Gastroesophageal sphincter (tissue), 4 donors: ENCODE measurements around the gene PTPRE. TPM values are rescaled to one million over a fixed set of nuclear protein-coding genes. Genes with fewer than 3 reads are reported as not detected.

Experiments
- ATAC-seq: fragments of 150-250 bp; one replicate; pipeline ENCODE4 v1.9.1; 2016; ENCODE audit warnings: mild to moderate bottlenecking, moderate library complexity
- H3K27ac ChIP-seq, 4 donors: fragments of 200-600 bp; sonication (generic) in 3 of 4; 1 replicate in 3 of 4; 2 replicates in 1 of 4; pipeline ENCODE4 v1.5.1; 2016 to 2019
- H3K27me3 ChIP-seq: fragments of 200-600 bp; sonication (generic); one replicate; pipeline ENCODE4 v1.5.1; 2019
- H3K36me3 ChIP-seq, 2 donors: fragments of 200-600 bp; sonication (generic); one replicate each; pipeline ENCODE4 v1.5.1; 2019; ENCODE audit warnings: control low read depth in 1 of 2
- H3K4me1 ChIP-seq, 3 donors: fragments of 200-600 bp; sonication (generic); 1 replicate in 2 of 3; 2 replicates in 1 of 3; pipeline ENCODE4 v1.5.1; 2016 to 2019; ENCODE audit warnings: control low read depth in 2 of 3
- H3K4me3 ChIP-seq, 2 donors: fragments of 200-600 bp; sonication (generic); one replicate each; pipeline ENCODE4 v1.5.1; 2019; ENCODE audit warnings: mild to moderate bottlenecking in 1 of 2, moderate library complexity in 1 of 2
- H3K9me3 ChIP-seq, 3 donors: fragments of 200-600 bp; sonication (generic); one replicate each; pipeline ENCODE4 v1.5.1; 2017 to 2019; ENCODE audit warnings: control low read depth in 2 of 3
- CTCF ChIP-seq, 4 experiments: fragments of 200-600 bp in 2 of 4; fragments of 450-650 bp in 2 of 4; sonication (generic) in 1 of 4; IDR thresholded peaks; one replicate each; pipeline ENCODE4 v1.5.1; 2017 to 2019; ENCODE audit warnings: antibody characterized with exemption in 4 of 4, mild to moderate bottlenecking in 2 of 4, moderate library complexity in 2 of 4
- EP300 ChIP-seq: sonication (generic); formaldehyde crosslinking; IDR thresholded peaks from one replicate; pipeline ENCODE4 v1.6.1; 2017; ENCODE audit warnings: antibody characterized with exemption, mild to moderate bottlenecking
- POLR2A ChIP-seq, 2 donors: fragments of 450-650 bp; IDR thresholded peaks; one replicate each; pipeline ENCODE4 v1.6.1; 2017; ENCODE audit warnings: antibody characterized with exemption in 2 of 2, mild to moderate bottlenecking in 2 of 2, moderate library complexity in 1 of 2
- POLR2AphosphoS5 ChIP-seq: sonication (generic); formaldehyde crosslinking; IDR thresholded peaks from one replicate; pipeline ENCODE4 v1.6.1; 2017; ENCODE audit warnings: antibody characterized with exemption
- WGBS, 2 donors: methylation state at CpG; one replicate each; pipeline ENCODE4 v1.1.5; 2018; ENCODE audit warnings: low coverage in 1 of 2; 5-methylcytosine and 5-hydroxymethylcytosine counted together
- total RNA-seq, 4 donors: library from RNA; depleted of rRNA; stranded (reverse); fragments of >200 nt; gene quantifications; one replicate each; pipeline ENCODE4 v1.1.0, GENCODE V29; 2016

PTPRE gene
- total RNA-seq, 4 donors from 2014 or later = 6.4 to 16.4 (median 8.5) TPM

DNA sequence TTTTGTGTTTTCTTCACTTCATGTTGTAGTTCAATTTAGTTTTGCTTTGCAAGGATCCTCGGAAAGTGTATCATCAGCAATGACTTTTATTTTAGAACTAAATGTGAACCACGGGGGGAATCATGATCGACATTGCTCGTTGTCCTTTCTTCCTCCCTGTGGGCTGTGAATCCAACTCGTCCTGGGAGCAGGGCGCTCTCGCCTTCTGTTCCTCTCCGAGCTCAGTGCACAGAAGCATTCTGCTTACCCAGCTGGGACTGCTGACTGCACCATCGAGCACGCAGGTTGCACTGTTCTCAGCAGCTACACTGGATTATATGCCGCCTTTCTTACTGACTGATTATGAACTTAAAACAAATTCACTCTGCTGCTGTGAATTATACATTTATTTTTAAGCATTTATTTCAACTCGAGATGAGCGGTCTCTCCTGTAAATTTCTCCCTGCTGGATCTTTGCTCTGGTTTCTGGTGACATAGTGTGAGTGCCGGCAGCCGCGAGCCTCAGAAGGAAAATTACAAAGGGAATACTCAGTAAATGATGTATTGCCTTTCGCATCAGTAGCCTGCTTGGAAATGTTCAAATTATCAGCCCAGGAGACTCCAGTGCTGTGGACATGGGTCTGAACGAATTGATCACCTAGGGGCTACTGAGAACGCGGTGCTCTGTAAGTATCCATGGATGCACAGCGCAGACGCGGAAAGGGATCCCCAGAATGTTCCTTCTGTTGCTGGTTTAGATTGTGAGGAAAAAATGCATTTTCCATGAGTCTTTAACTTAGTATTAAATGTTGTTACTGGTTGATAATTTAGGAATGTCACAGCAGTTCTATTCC lies 92.6 kb downstream of the PTPRE start:
- WGBS, 2 donors = 74% methylated on average over 18 to 19 of the region's 23 CpGs
- H3K27ac ChIP-seq = no peak overlapping the region
- H3K9me3 ChIP-seq = no peaks in the 10 kb centered on the region
- no peak for ATAC-seq
- H3K36me3 ChIP-seq = no peaks in the 10 kb centered on the region
- H3K4me1 ChIP-seq = peaks cover 0 to 28% (median 0%) of the 10 kb centered on the region in 3 donors
- H3K4me3 ChIP-seq = no peak overlapping the region
- no peak for TF ChIP-seq POLR2AphosphoS5
- TF ChIP-seq CTCF (IDR thresholded peaks at IDR 0.05) = no peak
- TF ChIP-seq POLR2A (IDR thresholded peaks at IDR 0.05) = no peak
- no peak for TF ChIP-seq EP300
- H3K27me3 ChIP-seq = peaks cover 30% of the 10 kb centered on the region

DNA sequence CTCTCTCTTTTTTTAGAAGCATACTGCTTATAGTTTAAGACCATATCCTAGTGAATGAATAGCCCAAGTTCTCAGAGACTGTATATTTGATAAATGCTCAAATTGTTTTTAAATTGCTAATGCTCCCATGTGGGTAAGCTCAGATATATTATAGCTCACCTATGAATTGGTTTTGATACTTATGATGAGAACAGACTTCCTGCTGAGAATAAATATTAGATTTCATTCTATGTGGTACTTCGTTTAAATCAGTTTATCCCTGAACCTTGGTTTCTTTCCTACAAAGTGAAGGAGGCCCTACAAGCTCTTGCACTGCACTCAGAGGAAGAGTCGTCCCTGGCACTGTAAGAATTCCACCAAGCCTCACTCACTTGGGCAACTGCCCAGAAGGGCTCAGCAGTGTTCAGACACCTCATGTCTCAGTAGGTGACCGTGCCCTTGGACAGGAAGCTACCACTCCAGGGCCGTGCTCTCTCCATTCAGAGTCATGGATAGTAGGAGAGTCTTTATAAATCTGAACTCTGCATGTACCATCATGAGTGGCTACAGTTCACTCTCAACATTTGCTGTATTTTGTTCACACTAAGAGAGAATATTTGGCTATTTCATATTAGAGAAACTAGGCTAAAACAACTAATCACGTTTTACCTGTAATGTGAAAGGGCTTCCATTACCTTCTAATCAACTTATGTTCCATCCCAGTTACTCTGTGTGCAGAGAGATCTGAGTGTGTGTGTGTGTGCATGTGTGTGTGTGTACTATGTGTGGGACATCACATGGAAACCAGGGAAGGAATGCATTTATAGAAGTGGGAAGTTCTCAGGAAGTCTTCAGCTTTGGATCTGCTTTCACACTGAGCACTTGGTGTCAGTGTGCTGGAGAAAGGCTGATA lies 93.8 kb downstream of the PTPRE start:
- peaks cover 0 to 28% (median 0%) of the 10 kb centered on the region in 3 donors for H3K4me1 ChIP-seq
- no peak overlapping the region for H3K27ac ChIP-seq
- H3K4me3 ChIP-seq = no peak overlapping the region
- TF ChIP-seq POLR2AphosphoS5 = no peak
- no peak for TF ChIP-seq POLR2A (IDR thresholded peaks at IDR 0.05)
- no peak for TF ChIP-seq CTCF (IDR thresholded peaks at IDR 0.05)
- TF ChIP-seq EP300 = no peak
- 60 to 62% methylated on average over 3 to 4 of the region's 5 CpGs for WGBS, 2 donors
- H3K9me3 ChIP-seq = no peaks in the 10 kb centered on the region
- H3K36me3 ChIP-seq = no peaks in the 10 kb centered on the region
- no peak for ATAC-seq
- peaks cover 30% of the 10 kb centered on the region for H3K27me3 ChIP-seq

DNA sequence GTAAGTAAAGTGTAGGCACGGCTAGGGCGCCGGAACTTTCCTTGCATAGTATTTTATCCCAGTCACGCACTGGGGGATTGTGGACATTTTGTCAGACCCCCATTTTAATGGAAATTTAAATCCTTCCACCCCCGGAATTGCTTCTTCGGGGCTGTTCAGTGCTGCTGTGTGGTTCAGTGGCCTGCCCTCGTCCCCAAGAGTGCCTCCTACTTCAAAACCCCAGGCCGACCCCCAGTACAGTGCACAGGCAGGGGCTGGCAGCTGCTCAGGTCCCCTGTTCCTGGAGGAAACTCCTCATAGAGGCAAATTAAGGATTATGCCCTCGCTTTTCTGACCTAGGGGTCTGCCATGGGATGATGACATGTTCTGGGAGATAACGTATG lies 94.5 kb downstream of the PTPRE start:
- TF ChIP-seq CTCF (IDR thresholded peaks at IDR 0.05) = no peak
- TF ChIP-seq POLR2A (IDR thresholded peaks at IDR 0.05) = no peak
- TF ChIP-seq POLR2AphosphoS5 = no peak
- no peak for TF ChIP-seq EP300
- Histone ChIP-seq H3K4me1 (peaks cover 0 to 25% (median 0%) of the 10 kb centered on the region in 3 donors), H3K27me3 (peaks cover 30% of the 10 kb centered on the region), H3K27ac (no peak overlapping the region), H3K4me3 (no peak overlapping the region), H3K9me3 (no peaks in the 10 kb centered on the region), H3K36me3 (no peaks in the 10 kb centered on the region)
- no peak for ATAC-seq
- WGBS, 2 donors = 65 to 88% methylated on average over 4 to 5 of the region's 10 CpGs

- no CpG with 5 or more reads among the region's 13 CpGs for WGBS, 2 donors
- H3K27ac ChIP-seq = no peak overlapping the region
Measured at GRCh38 chr10:128001849-128002248, 94.9 kb downstream of the PTPRE start.

More at GRCh38 chr10:128001849-128002248, 94.9 kb downstream of the PTPRE start:
- no peaks in the 10 kb centered on the region for H3K36me3 ChIP-seq
- peaks cover 0 to 20% (median 0%) of the 10 kb centered on the region in 3 donors for H3K4me1 ChIP-seq
- H3K4me3 ChIP-seq = no peak overlapping the region
- H3K27me3 ChIP-seq = peaks cover 30% of the 10 kb centered on the region
- TF ChIP-seq CTCF (IDR thresholded peaks at IDR 0.05) = no peak
- TF ChIP-seq EP300 = no peak
- no peak for TF ChIP-seq POLR2A (IDR thresholded peaks at IDR 0.05)
- no peak for TF ChIP-seq POLR2AphosphoS5
- H3K9me3 ChIP-seq = no peaks in the 10 kb centered on the region
- no peak for ATAC-seq
